ENCODE measurements around the gene QRSL1. TPM values are rescaled to one million over a fixed set of nuclear protein-coding genes. Genes with fewer than 3 reads are reported as not detected.

The QRSL1 gene
- polyA plus RNA-seq, 3 donors: 5.7 to 7.8 (median 5.8) TPM

- peaks cover 22% of the 10 kb centered on the region for H3K4me1 Mint-ChIP-seq
- Histone ChIP-seq H3K79me2 (ENCODE audit: insufficient read depth, low read length) (peaks cover 18% of the 10 kb centered on the region), H3K4me2 (replicated peaks; ENCODE audit: extremely low read depth, low read length, poor library complexity, severe bottlenecking) (no peak overlapping the region), H4K20me1 (ENCODE audit: insufficient read depth, low read length) (peaks cover under 1% of the 10 kb centered on the region), H2AFZ (ENCODE audit: insufficient read depth, low read depth, low read length, poor library complexity, severe bottlenecking) (no peak overlapping the region), H3K4me3 (replicated peaks in 1 of 3; ENCODE audit: low read depth in 2 of 3, low read length in 3 of 3) (no peak overlapping the region), H3K27me3 (ENCODE audit: control insufficient read depth in 2 of 2, insufficient read depth in 2 of 2, low read length in 2 of 2) (no peaks in the 10 kb centered on the region), H3K9me3 (replicated peaks in 1 of 2; ENCODE audit: control insufficient read depth in 1 of 2, insufficient read depth in 1 of 2, low read length in 2 of 2) (no peaks in the 10 kb centered on the region), H3K27ac (ENCODE audit: low read depth in 1 of 2, low read length in 2 of 2) (no peak overlapping the region), H3K4me1 (ENCODE audit: control insufficient read depth in 1 of 2, insufficient read depth in 2 of 2, low read length in 2 of 2) (peaks cover 14 to 19% of the 10 kb centered on the region in 2 donors), H3K9ac (ENCODE audit: insufficient read depth, low read length, poor library complexity, severe bottlenecking) (no peak overlapping the region), H3K36me3 (replicated peaks in 1 of 2; ENCODE audit: control insufficient read depth in 1 of 2, insufficient read depth in 2 of 2, low read length in 2 of 2) (peaks cover 43 to 57% of the 10 kb centered on the region in 2 donors)
- WGBS (ENCODE audit: insufficient coverage): 95% methylated on average over 2 of the region's 4 CpGs
- no peak overlapping the region for H3K27ac Mint-ChIP-seq
- no peak overlapping the region for H3K4me3 Mint-ChIP-seq
- intact Hi-C loops (cut with micrococcal nuclease): no loop called here
- H3K36me3 Mint-ChIP-seq: peaks cover 61 to 66% of the 10 kb centered on the region in 2 donors
- no peak for TF ChIP-seq CTCF (IDR thresholded peaks at IDR 0.05)
- DNase-seq: no peak
- H3K27me3 Mint-ChIP-seq (ENCODE audit: low read depth in 3 of 3): no peaks in the 10 kb centered on the region
- H3K9me3 Mint-ChIP-seq: no peaks in the 10 kb centered on the region
These were observed 13.1 kb downstream of the QRSL1 start for GRCh38 chr6:106642476-106642875.

GRCh38 chr6:106643061-106643460, 13.7 kb downstream of the QRSL1 start:
- peak overlapping the region in 1 of 7 donors; percentile 6 for H3K27ac Mint-ChIP-seq
- Histone ChIP-seq H2AFZ (ENCODE audit: insufficient read depth, low read depth, low read length, poor library complexity, severe bottlenecking) (no peak overlapping the region), H4K20me1 (ENCODE audit: insufficient read depth, low read length) (no peaks in the 10 kb centered on the region), H3K9me3 (replicated peaks in 1 of 2; ENCODE audit: control insufficient read depth in 1 of 2, insufficient read depth in 1 of 2, low read length in 2 of 2) (no peaks in the 10 kb centered on the region), H3K27me3 (ENCODE audit: control insufficient read depth in 2 of 2, insufficient read depth in 2 of 2, low read length in 2 of 2) (no peaks in the 10 kb centered on the region), H3K36me3 (replicated peaks in 1 of 2; ENCODE audit: control insufficient read depth in 1 of 2, insufficient read depth in 2 of 2, low read length in 2 of 2) (peaks cover 43 to 59% of the 10 kb centered on the region in 2 donors), H3K9ac (ENCODE audit: insufficient read depth, low read length, poor library complexity, severe bottlenecking) (no peak overlapping the region), H3K4me2 (replicated peaks; ENCODE audit: extremely low read depth, low read length, poor library complexity, severe bottlenecking) (no peak overlapping the region), H3K79me2 (ENCODE audit: insufficient read depth, low read length) (peaks cover 14% of the 10 kb centered on the region), H3K4me3 (replicated peaks in 1 of 3; ENCODE audit: low read depth in 2 of 3, low read length in 3 of 3) (no peak overlapping the region), H3K27ac (ENCODE audit: low read depth in 1 of 2, low read length in 2 of 2) (no peak overlapping the region), H3K4me1 (ENCODE audit: control insufficient read depth in 1 of 2, insufficient read depth in 2 of 2, low read length in 2 of 2) (peaks cover 8 to 13% of the 10 kb centered on the region in 2 donors)
- H3K4me3 Mint-ChIP-seq: no peak overlapping the region
- 100% methylated on average over 1 of the region's 2 CpGs for WGBS (ENCODE audit: insufficient coverage)
- intact Hi-C loops (cut with micrococcal nuclease): no loop called here
- no peak for DNase-seq
- peaks cover 61 to 67% of the 10 kb centered on the region in 2 donors for H3K36me3 Mint-ChIP-seq
- no peaks in the 10 kb centered on the region for H3K27me3 Mint-ChIP-seq (ENCODE audit: low read depth in 3 of 3)
- no peak for TF ChIP-seq CTCF (IDR thresholded peaks at IDR 0.05)
- no peaks in the 10 kb centered on the region for H3K9me3 Mint-ChIP-seq
- H3K4me1 Mint-ChIP-seq: peaks cover 16% of the 10 kb centered on the region

Data from CD14-positive monocyte (primary cell).